Measurements from ENCODE around the gene SULF2.

GRCh38 chr20:47782920-47783552 is 2.2 kb downstream of the SULF2 start:
- no peak; the same call in 1 of the 2 replicates for TF ChIP-seq CTCF (conservative IDR thresholded peaks at IDR 0.05)
- no peak for TF ChIP-seq EZH2 (IDR thresholded peaks at IDR 0.05; ENCODE audit: low read depth)

Data from PC-9 (cell line).